Adrenal gland (tissue), 12 donors: ENCODE results near the gene UNK. TPM values are rescaled to one million over a fixed set of nuclear protein-coding genes. Genes with fewer than 3 reads are reported as not detected.
A peak's percentile ranks its signal among the peaks of the same experiment; 100 is the strongest.
"Not testable (repeated sequence)": the region's sequence is repeated elsewhere in the genome, so short reads cannot be mapped to it uniquely, and the experiment has no call there.

Experiments used
- DNase-seq, 7 donors: peaks; one replicate each; pipeline ENCODE4 v3.0.0-alpha.2; 2019 to 2020
- H3K27ac ChIP-seq, 5 donors: fragments of 200-600 bp; sonication (generic) in 4 of 5; 1 replicate in 3 of 5; 2 replicates in 2 of 5; pipeline versions ENCODE4 v1.5.1 to v1.8.0; 2016 to 2020; ENCODE audit warnings: mild to moderate bottlenecking in 1 of 5
- H3K27me3 ChIP-seq: fragments of 200-600 bp; 2 replicates; pipeline ENCODE4 v1.8.0; 2021
- H3K36me3 ChIP-seq, 2 donors: fragments of 200-600 bp; replicated peaks in 1 of 2; 1 replicate in 1 of 2; 2 replicates in 1 of 2; pipeline versions ENCODE4 v1.5.1 to v1.8.0; 2018 to 2022
- H3K4me1 ChIP-seq, 2 donors: fragments of 200-600 bp; replicated peaks in 1 of 2; 1 replicate in 1 of 2; 2 replicates in 1 of 2; pipeline versions ENCODE4 v1.5.1 to v1.8.0; 2018 to 2021
- H3K4me3 ChIP-seq, 4 donors: fragments of 200-600 bp; sonication (generic) in 3 of 4; one replicate each; pipeline ENCODE4 v1.5.1; 2016 to 2018
- H3K9me3 ChIP-seq, 3 donors: fragments of 200-600 bp; sonication (generic) in 1 of 3; replicated peaks in 1 of 3; 1 replicate in 2 of 3; 2 replicates in 1 of 3; pipeline versions ENCODE4 v1.5.1 to v1.8.0; 2016 to 2021
- POLR2A ChIP-seq, 2 donors: fragments of 450-650 bp; IDR thresholded peaks; one replicate each; pipeline ENCODE4 v1.6.1; 2017; ENCODE audit warnings: antibody characterized with exemption in 2 of 2, mild to moderate bottlenecking in 2 of 2, moderate library complexity in 1 of 2
- WGBS, 4 donors: extraction: QIAGEN DNeasy Blood & Tissue Kit in 2 of 4; methylation state at CpG; one replicate each; pipeline versions ENCODE4 v1.1.5 to v1.1.7; 2013 to 2017; 5-methylcytosine and 5-hydroxymethylcytosine counted together
- intact Hi-C, 2 donors: fragments of 100-400 bp; cut with DNase I; formaldehyde crosslinking; loops; one replicate each; pipeline versions ENCODE4 v1.14.1 to v1.15.0; 2022 to 2023
- polyA plus RNA-seq, 3 donors: library from polyadenylated mRNA; stranded (reverse); fragments of 200-250 nt in 2 of 3; fragments of 350-450 nt in 1 of 3; fragmentation: Illumina TruSeq in 1 of 3; extraction: RNeasy Lipid Tissue Mini Kit (QIAGEN cat#74804) in 1 of 3; gene quantifications; one replicate each; pipeline ENCODE4 v1.2.3, GENCODE V29; 2013 to 2014
- total RNA-seq, 9 donors: library from RNA; depleted of rRNA in 4 of 9; stranded (reverse); fragments of >200 nt in 4 of 9; fragments of 120-200 nt in 1 of 9; fragmentation: NEBNext Ultra II Directional in 1 of 9; extraction: Animal tissue kit (Norgen Biotek cat#: 25700) in 1 of 9; gene quantifications; one replicate each; pipeline versions ENCODE4 v1.1.0 to v1.2.4, GENCODE V29; 2013 to 2023
- TF ChIP-seq, protein P1 (sequence below), 6 experiments: fragments of 450-650 bp in 4 of 6; fragments of 200-600 bp in 2 of 6; sonication (generic) in 1 of 6; IDR thresholded peaks; 1 replicate in 5 of 6; 2 replicates in 1 of 6; pipeline versions ENCODE4 v1.5.1 to v1.8.0; 2016 to 2021; ENCODE audit warnings: antibody characterized with exemption in 6 of 6, mild to moderate bottlenecking in 2 of 6, moderate library complexity in 1 of 6
- donor health status: healthy with polysubstance abuse.
- donor health status: Bipolar disorder and iron deficiency.
- donor health status: DM: yes; HTN: yes; CAD: no.
- donor health status: DM: no; HTN: no; CAD: no.
- donor health status: DM: no; HTN: no; CAD: no.
- donor health status: DM: yes; HTN: yes; CAD: no.

UNK gene
- total and polyA plus RNA-seq, 12 donors = 13.6 to 45.9 (median 24.6) TPM

- Histone ChIP-seq H3K27ac (no peak overlapping the region), H3K4me1 (peaks cover 10% of the 10 kb centered on the region in 2 donors), H3K4me3 (no peak overlapping the region), H3K27me3 (no peaks in the 10 kb centered on the region), H3K36me3 (peaks cover 0 to 8% of the 10 kb centered on the region in 2 donors), H3K9me3 (no peaks in the 10 kb centered on the region)
- 81 to 93% (median 90%) methylated on average over 17 to 41 of the region's 41 CpGs for WGBS, 4 donors
- intact Hi-C loops = no loop called here
- DNase-seq = no peak
- TF ChIP-seq, protein P1, sequence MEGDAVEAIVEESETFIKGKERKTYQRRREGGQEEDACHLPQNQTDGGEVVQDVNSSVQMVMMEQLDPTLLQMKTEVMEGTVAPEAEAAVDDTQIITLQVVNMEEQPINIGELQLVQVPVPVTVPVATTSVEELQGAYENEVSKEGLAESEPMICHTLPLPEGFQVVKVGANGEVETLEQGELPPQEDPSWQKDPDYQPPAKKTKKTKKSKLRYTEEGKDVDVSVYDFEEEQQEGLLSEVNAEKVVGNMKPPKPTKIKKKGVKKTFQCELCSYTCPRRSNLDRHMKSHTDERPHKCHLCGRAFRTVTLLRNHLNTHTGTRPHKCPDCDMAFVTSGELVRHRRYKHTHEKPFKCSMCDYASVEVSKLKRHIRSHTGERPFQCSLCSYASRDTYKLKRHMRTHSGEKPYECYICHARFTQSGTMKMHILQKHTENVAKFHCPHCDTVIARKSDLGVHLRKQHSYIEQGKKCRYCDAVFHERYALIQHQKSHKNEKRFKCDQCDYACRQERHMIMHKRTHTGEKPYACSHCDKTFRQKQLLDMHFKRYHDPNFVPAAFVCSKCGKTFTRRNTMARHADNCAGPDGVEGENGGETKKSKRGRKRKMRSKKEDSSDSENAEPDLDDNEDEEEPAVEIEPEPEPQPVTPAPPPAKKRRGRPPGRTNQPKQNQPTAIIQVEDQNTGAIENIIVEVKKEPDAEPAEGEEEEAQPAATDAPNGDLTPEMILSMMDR (IDR thresholded peaks at IDR 0.05) = no peak
- no peak for TF ChIP-seq POLR2A (IDR thresholded peaks at IDR 0.05)
These were observed 26.3 kb upstream of the UNK start for GRCh38 chr17:75758131-75758905.

GRCh38 chr17:75759457-75759856 lies 25.1 kb upstream of the UNK start:
- DNase-seq = peak in 2 of 7 donors; percentile 51 to 55
- no peaks in the 10 kb centered on the region for H3K27me3 ChIP-seq
- WGBS, 4 donors = 48 to 71% (median 63%) methylated on average over 3 of the region's 3 CpGs

GRCh38 chr17:75759978-75760640 lies 24.5 kb upstream of the UNK start:
- intact Hi-C loops = loop anchor here (10.0 kb wide), 2 partner anchors 55 to 65 kb away; no protein-coding TSS in a partner anchor

More at GRCh38 chr17:75759457-75759856, 25.1 kb upstream of the UNK start:
- intact Hi-C loops = no loop called here
- Histone ChIP-seq H3K4me3 (no peak overlapping the region), H3K36me3 (peaks cover 0 to 8% of the 10 kb centered on the region in 2 donors), H3K4me1 (peaks cover 0 to 8% of the 10 kb centered on the region in 2 donors), H3K27ac (no peak overlapping the region), H3K9me3 (no peaks in the 10 kb centered on the region)
- TF ChIP-seq POLR2A (IDR thresholded peaks at IDR 0.05) = no peak
- TF ChIP-seq, protein P1 (IDR thresholded peaks at IDR 0.05) = no peak

GRCh38 chr17:75762513-75763268 lies 21.9 kb upstream of the UNK start:
- intact Hi-C loops = loop anchor here (10.0 kb wide), 2 partner anchors 52 to 62 kb away; no protein-coding TSS in a partner anchor
- no peak overlapping the region for H3K27ac ChIP-seq

More at GRCh38 chr17:75759978-75760640, 24.5 kb upstream of the UNK start:
- not testable (repeated sequence) for H3K36me3 ChIP-seq, H3K27me3 ChIP-seq, H3K4me3 ChIP-seq, H3K27ac ChIP-seq, H3K9me3 ChIP-seq, DNase-seq
- peaks cover under 1 to 13% of the 10 kb centered on the region in 2 donors for H3K4me1 ChIP-seq
- 96 to 99% (median 98%) methylated on average over 6 of the region's 6 CpGs for WGBS, 4 donors

More at GRCh38 chr17:75762513-75763268, 21.9 kb upstream of the UNK start:
- no peaks in the 10 kb centered on the region for H3K9me3 ChIP-seq
- TF ChIP-seq, protein P1 (IDR thresholded peaks at IDR 0.05) = no peak
- TF ChIP-seq POLR2A (IDR thresholded peaks at IDR 0.05) = no peak
- no peaks in the 10 kb centered on the region for H3K27me3 ChIP-seq
- no peak for DNase-seq
- WGBS, 4 donors = 95 to 96% (median 95%) methylated on average over 20 to 27 of the region's 27 CpGs
- H3K4me1 ChIP-seq = peaks cover 2 to 13% of the 10 kb centered on the region in 2 donors
- peaks cover 0 to 7% of the 10 kb centered on the region in 2 donors for H3K36me3 ChIP-seq
- no peak overlapping the region for H3K4me3 ChIP-seq
